GM19397 (cell line): ENCODE results near the gene TM4SF20.
"Not testable (repeated sequence)": the region's sequence is repeated elsewhere in the genome, so short reads cannot be mapped to it uniquely, and the experiment has no call there.

Experiments used
- ATAC-seq: cut with Tn5 transposase; IDR thresholded peaks from one replicate; pipeline ENCODE4 v1.9.1; 2021; ENCODE audit warnings: mild to moderate bottlenecking, moderate library complexity; ENCODE audit not compliant: unreplicated experiment

TM4SF20 gene

GRCh38 chr2:227398684-227399670, 19.9 kb upstream of the TM4SF20 start:
- ATAC-seq = no peak

- no peak for ATAC-seq
Measured at GRCh38 chr2:227397562-227397961, 18.5 kb upstream of the TM4SF20 start.

- no peak for ATAC-seq
Measured at GRCh38 chr2:227395556-227395955, 16.4 kb upstream of the TM4SF20 start.

- no peak for ATAC-seq
Measured at GRCh38 chr2:227394401-227394800, 15.3 kb upstream of the TM4SF20 start.

GRCh38 chr2:227390468-227391256, 11.6 kb upstream of the TM4SF20 start:
- no peak for ATAC-seq

- ATAC-seq = no peak
Measured at GRCh38 chr2:227389661-227390060, 10.6 kb upstream of the TM4SF20 start.

GRCh38 chr2:227389231-227389630, 10.1 kb upstream of the TM4SF20 start:
- ATAC-seq = no peak

GRCh38 chr2:227388537-227389011, 9.5 kb upstream of the TM4SF20 start:
- ATAC-seq = no peak

- not testable (repeated sequence) for ATAC-seq
Measured at GRCh38 chr2:227387583-227387982, 8.5 kb upstream of the TM4SF20 start, which contains the start of gene SCYGR1. Gene SCYGR1, minus strand, starts transcription at chr2:227387949. Its CDS starts 0 bp downstream, at chr2:227387949.

GRCh38 chr2:227386630-227387029, 7.5 kb upstream of the TM4SF20 start:
- ATAC-seq = no peak

- no peak for ATAC-seq
Measured at GRCh38 chr2:227383686-227384085, 4.6 kb upstream of the TM4SF20 start.

GRCh38 chr2:227382241-227382835, 3.2 kb upstream of the TM4SF20 start:
- ATAC-seq = not testable (repeated sequence)

- ATAC-seq = no peak
Measured at GRCh38 chr2:227378371-227378782, 729 bp downstream of the TM4SF20 start.

- ATAC-seq = no peak
Measured at GRCh38 chr2:227377467-227378351, 1.4 kb downstream of the TM4SF20 start.

GRCh38 chr2:227376656-227377396, 2.3 kb downstream of the TM4SF20 start:
- ATAC-seq = no peak

- no peak for ATAC-seq
Measured at GRCh38 chr2:227374158-227374557, 4.9 kb downstream of the TM4SF20 start.

GRCh38 chr2:227373389-227373788, 5.7 kb downstream of the TM4SF20 start:
- ATAC-seq = no peak

- ATAC-seq = no peak
Measured at GRCh38 chr2:227370791-227371312, 8.3 kb downstream of the TM4SF20 start.

- no peak for ATAC-seq
Measured at GRCh38 chr2:227370092-227370491, 9.0 kb downstream of the TM4SF20 start.
